ENCODE data around the gene TTC12.

TTC12 gene

GRCh38 chr11:113332023-113332422, 17.6 kb downstream of the TTC12 start:
- DNase-seq (ENCODE audit: extremely low read depth, insufficient read length): no peak
- no peaks in the 10 kb centered on the region for H3K27me3 ChIP-seq (replicated peaks; ENCODE audit: control insufficient read depth, insufficient read depth, low read length)
- TF ChIP-seq CTCF (IDR thresholded peaks at IDR 0.05; ENCODE audit: insufficient read depth, low read length, poor library complexity, severe bottlenecking): no peak
- no peak overlapping the region for H3K4me3 ChIP-seq (replicated peaks; ENCODE audit: low read depth, low read length)
- H3K36me3 ChIP-seq (ENCODE audit: control insufficient read depth, insufficient read depth, low read length): peaks cover 1% of the 10 kb centered on the region; the same call in 1 of the 2 replicates

- peaks cover 1% of the 10 kb centered on the region; the same call in 1 of the 2 replicates for H3K36me3 ChIP-seq (ENCODE audit: control insufficient read depth, insufficient read depth, low read length)
- no peak for DNase-seq (ENCODE audit: extremely low read depth, insufficient read length)
- no peak for TF ChIP-seq CTCF (IDR thresholded peaks at IDR 0.05; ENCODE audit: insufficient read depth, low read length, poor library complexity, severe bottlenecking)
- no peaks in the 10 kb centered on the region for H3K27me3 ChIP-seq (replicated peaks; ENCODE audit: control insufficient read depth, insufficient read depth, low read length)
- H3K4me3 ChIP-seq (replicated peaks; ENCODE audit: low read depth, low read length): no peak overlapping the region
Observed at GRCh38 chr11:113332638-113333329, 18.4 kb downstream of the TTC12 start.

- Histone ChIP-seq H3K36me3 (ENCODE audit: control insufficient read depth, insufficient read depth, low read length) (peaks cover 3% of the 10 kb centered on the region; the same call in 1 of the 2 replicates), H3K4me3 (replicated peaks; ENCODE audit: low read depth, low read length) (no peak overlapping the region), H3K27me3 (replicated peaks; ENCODE audit: control insufficient read depth, insufficient read depth, low read length) (no peaks in the 10 kb centered on the region)
- no peak for DNase-seq (ENCODE audit: extremely low read depth, insufficient read length)
- no peak for TF ChIP-seq CTCF (IDR thresholded peaks at IDR 0.05; ENCODE audit: insufficient read depth, low read length, poor library complexity, severe bottlenecking)
Observed at GRCh38 chr11:113334183-113334582, 19.8 kb downstream of the TTC12 start.

GRCh38 chr11:113338730-113339129, 24.3 kb downstream of the TTC12 start:
- no peak for TF ChIP-seq CTCF (IDR thresholded peaks at IDR 0.05; ENCODE audit: insufficient read depth, low read length, poor library complexity, severe bottlenecking)
- Histone ChIP-seq H3K27me3 (replicated peaks; ENCODE audit: control insufficient read depth, insufficient read depth, low read length) (no peaks in the 10 kb centered on the region), H3K4me3 (replicated peaks; ENCODE audit: low read depth, low read length) (no peak overlapping the region), H3K36me3 (ENCODE audit: control insufficient read depth, insufficient read depth, low read length) (peaks cover 7% of the 10 kb centered on the region)
- no peak for DNase-seq (ENCODE audit: extremely low read depth, insufficient read length)

- no peak for DNase-seq (ENCODE audit: extremely low read depth, insufficient read length)
- Histone ChIP-seq H3K36me3 (ENCODE audit: control insufficient read depth, insufficient read depth, low read length) (peaks cover 7% of the 10 kb centered on the region), H3K27me3 (replicated peaks; ENCODE audit: control insufficient read depth, insufficient read depth, low read length) (no peaks in the 10 kb centered on the region), H3K4me3 (replicated peaks; ENCODE audit: low read depth, low read length) (no peak overlapping the region)
- no peak for TF ChIP-seq CTCF (IDR thresholded peaks at IDR 0.05; ENCODE audit: insufficient read depth, low read length, poor library complexity, severe bottlenecking)
Observed at GRCh38 chr11:113339929-113340589, 25.7 kb downstream of the TTC12 start.
